Measurements from ENCODE around the gene AMMECR1.
"Not testable (repeated sequence)": the region's sequence is repeated elsewhere in the genome, so short reads cannot be mapped to it uniquely, and the experiment has no call there.

DNA sequence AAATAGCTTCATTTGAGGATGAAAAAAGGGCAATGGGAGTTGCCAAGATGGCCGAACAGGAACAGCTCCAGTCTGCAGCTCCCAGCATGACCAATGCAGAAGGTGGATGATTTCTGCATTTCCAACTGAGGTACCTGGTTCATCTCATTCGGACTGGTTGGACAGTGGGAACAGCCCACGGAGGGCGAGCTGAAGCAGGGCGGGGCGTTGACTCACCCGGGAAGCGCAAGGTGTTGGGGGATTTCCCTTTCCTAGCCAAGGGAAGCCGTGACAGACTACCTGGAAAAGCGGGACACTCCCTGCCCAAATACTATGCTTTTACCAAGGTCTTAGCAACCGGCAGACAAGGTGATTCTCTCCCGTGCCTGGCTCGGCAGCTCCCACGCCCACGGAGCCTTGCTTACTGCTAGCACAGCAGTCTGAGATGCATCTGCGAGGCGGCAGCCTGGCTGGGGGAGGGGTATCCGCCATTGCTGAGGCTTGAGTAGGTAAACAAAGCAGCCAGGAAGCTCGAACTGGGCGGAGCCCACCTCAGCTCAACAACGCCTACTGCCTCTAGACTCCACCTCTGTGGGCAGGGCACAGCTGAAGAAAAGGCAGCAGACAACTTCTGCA is 88.3 kb downstream of the AMMECR1 start:
- TF ChIP-seq, protein P1, sequence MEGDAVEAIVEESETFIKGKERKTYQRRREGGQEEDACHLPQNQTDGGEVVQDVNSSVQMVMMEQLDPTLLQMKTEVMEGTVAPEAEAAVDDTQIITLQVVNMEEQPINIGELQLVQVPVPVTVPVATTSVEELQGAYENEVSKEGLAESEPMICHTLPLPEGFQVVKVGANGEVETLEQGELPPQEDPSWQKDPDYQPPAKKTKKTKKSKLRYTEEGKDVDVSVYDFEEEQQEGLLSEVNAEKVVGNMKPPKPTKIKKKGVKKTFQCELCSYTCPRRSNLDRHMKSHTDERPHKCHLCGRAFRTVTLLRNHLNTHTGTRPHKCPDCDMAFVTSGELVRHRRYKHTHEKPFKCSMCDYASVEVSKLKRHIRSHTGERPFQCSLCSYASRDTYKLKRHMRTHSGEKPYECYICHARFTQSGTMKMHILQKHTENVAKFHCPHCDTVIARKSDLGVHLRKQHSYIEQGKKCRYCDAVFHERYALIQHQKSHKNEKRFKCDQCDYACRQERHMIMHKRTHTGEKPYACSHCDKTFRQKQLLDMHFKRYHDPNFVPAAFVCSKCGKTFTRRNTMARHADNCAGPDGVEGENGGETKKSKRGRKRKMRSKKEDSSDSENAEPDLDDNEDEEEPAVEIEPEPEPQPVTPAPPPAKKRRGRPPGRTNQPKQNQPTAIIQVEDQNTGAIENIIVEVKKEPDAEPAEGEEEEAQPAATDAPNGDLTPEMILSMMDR (IDR thresholded peaks at IDR 0.05), result not testable (repeated sequence)
- not testable (repeated sequence) for TF ChIP-seq POLR2A, EP300 (IDR thresholded peaks at IDR 0.05)

Data from tibial nerve (tissue), 4 donors.